Measurements from ENCODE around the gene ALLC.

DNA sequence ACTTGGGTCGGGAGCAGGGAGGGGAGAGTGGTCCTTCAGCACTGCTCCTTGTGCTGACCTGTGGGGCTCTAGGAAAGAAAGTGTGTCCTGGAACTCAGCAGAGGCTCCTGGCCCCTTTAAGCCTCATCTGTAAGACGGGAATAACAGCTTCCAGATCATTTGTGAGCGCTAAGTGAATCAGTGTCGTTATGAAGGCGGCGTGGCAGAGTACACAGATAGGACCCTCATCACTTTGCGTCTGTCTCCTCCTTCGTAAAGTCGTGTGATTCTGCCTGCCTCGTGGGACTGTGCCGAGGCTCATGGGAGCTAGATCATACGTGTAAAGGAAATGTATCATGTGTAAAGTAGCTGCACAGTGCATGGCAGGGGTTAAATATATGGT, 44.5 kb upstream of the ALLC start:
- TF ChIP-seq POLR2AphosphoS5 (IDR thresholded peaks at IDR 0.05; ENCODE audit: low read depth, low read length) (no peak), SPI1 (IDR thresholded peaks at IDR 0.05; ENCODE audit: low read depth, low read length) (no peak), TAF1 (IDR thresholded peaks at IDR 0.05; ENCODE audit: low read depth, low read length) (no peak), POLR2A (IDR thresholded peaks at IDR 0.05; ENCODE audit: low read depth, low read length) (no peak), POU2F2 (IDR thresholded peaks at IDR 0.05; ENCODE audit: low read depth, low read length) (no peak), PAX5 (IDR thresholded peaks at IDR 0.05; ENCODE audit: insufficient read depth, low read length, severe bottlenecking) (no peak)
